Ishikawa (cell line): Measurements from ENCODE around the gene C11orf21.

Experiments
- CEBPB ChIP-seq: IDR thresholded peaks from 2 replicates; pipeline ENCODE4 v1.6.1; 2012
- CREB1 ChIP-seq: IDR thresholded peaks from 2 replicates; pipeline ENCODE4 v1.6.1; 2012; ENCODE audit warnings: low read depth
- EGR1 ChIP-seq: IDR thresholded peaks from 2 replicates; pipeline ENCODE4 v1.6.1; 2012
- EP300 ChIP-seq: IDR thresholded peaks from 2 replicates; pipeline ENCODE4 v1.6.1; 2012; ENCODE audit warnings: borderline replicate concordance
- FOXM1 ChIP-seq: IDR thresholded peaks from 2 replicates; pipeline ENCODE4 v1.6.1; 2012; ENCODE audit warnings: low read depth, borderline replicate concordance
- MAX ChIP-seq: IDR thresholded peaks from 2 replicates; pipeline ENCODE4 v1.6.1; 2012
- NFIC ChIP-seq: IDR thresholded peaks from 2 replicates; pipeline ENCODE4 v1.6.1; 2012
- RAD21 ChIP-seq: IDR thresholded peaks from 2 replicates; pipeline ENCODE4 v1.6.1; 2012; ENCODE audit warnings: low read depth
- REST ChIP-seq: IDR thresholded peaks from 2 replicates; pipeline ENCODE4 v1.6.1; 2012; ENCODE audit warnings: low read depth, mild to moderate bottlenecking
- TAF1 ChIP-seq: IDR thresholded peaks from 2 replicates; pipeline ENCODE4 v1.6.1; 2012; ENCODE audit warnings: low read depth, mild to moderate bottlenecking
- TCF12 ChIP-seq: IDR thresholded peaks from 2 replicates; pipeline ENCODE4 v1.6.1; 2012; ENCODE audit warnings: low read depth
- TEAD4 ChIP-seq: IDR thresholded peaks from 2 replicates; pipeline ENCODE4 v1.6.1; 2012
- USF1 ChIP-seq: IDR thresholded peaks from 2 replicates; pipeline ENCODE4 v1.6.1; 2012
- YY1 ChIP-seq: IDR thresholded peaks from 2 replicates; pipeline ENCODE4 v1.6.1; 2012; ENCODE audit warnings: low read depth
- ZBTB7A ChIP-seq: IDR thresholded peaks from 2 replicates; pipeline ENCODE4 v1.6.1; 2012; ENCODE audit warnings: low read depth

C11orf21 gene

DNA sequence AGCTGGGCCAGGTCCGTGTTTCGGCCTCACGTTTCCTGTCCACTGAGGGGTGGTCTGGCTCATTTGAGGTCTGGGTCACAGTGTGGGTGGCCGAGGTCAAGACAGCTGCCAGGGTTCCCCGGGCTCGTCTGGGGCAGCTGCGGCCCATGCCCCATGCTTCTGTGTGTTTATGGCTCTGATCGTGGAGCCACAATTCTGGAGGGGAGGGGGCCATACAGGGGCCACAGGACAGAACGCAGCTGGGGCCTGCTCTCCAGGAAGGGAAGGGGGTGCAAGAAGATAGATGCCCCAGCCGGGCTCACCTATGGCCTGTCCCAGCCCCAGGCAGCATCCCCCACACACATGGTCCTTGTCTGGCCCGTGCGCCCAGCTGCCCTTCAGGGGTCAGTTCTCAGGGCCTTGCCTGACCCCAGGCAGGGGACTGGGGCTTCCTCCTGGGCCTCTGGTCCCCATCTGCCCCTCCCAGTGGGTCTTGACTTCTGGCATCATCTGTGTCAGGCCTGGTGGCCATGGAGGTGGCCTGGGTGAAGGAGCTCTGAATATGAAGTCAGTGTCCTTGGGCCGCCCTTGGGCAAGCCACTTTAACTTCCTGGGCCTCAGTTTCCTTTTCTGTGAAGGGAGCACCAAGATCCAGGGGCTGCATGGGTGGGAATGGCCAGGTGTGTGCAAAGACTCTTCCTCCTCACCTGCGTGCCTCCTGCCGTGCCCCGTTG, 8.5 kb upstream of the C11orf21 start:
- TF ChIP-seq NFIC (no peak), USF1 (no peak), YY1 (no peak), EP300 (no peak), TCF12 (no peak), TEAD4 (no peak), REST (no peak), CREB1 (no peak), ZBTB7A (no peak), FOXM1 (no peak), RAD21 (no peak), CEBPB (no peak), MAX (no peak), TAF1 (no peak), EGR1 (no peak)

DNA sequence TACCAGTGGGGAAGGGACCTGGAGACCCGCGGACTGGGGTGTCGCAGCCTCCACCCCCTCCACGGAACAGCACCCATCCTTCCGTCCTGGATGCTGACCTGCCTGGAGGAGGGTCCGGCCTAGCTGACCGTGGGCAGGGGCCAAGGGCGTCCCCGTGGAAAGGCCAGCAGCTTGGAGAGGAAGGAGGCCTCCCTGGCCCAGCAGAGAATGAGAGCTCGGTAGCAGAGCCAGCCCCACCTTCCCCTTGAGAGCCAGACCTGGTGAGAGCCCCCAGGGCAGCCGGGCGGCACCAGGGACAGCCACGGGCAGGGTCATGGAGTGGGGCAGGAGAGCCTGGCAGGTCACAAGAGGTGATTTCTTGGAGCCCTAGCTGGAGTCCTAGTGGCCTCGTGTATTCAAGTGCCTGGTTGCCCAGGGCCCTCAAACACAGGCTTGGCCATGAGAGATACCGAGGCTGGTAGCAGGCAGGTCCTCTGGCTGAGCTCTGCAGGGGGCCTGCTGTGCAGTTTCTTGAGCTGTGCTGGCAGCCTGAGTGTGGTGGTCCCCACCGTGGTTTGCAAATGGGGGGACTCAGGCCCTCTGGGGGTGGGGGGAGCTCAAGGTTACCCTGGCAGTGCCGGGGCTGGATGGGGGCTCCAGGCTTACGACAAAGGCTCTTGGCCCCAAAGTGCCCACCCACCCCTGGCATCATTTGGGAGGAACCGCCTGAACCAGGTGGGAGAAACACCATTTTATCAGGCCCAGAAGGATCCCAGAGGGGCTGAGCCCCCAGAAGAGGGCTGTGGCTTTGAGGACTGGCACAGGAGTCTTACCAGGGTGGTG, 7.7 kb upstream of the C11orf21 start:
- TF ChIP-seq MAX (no peak), CREB1 (no peak), ZBTB7A (no peak), FOXM1 (no peak), USF1 (no peak), CEBPB (no peak), REST (no peak), EGR1 (no peak), YY1 (no peak), TAF1 (no peak), TCF12 (no peak), EP300 (no peak), RAD21 (no peak), TEAD4 (no peak), NFIC (no peak)

DNA sequence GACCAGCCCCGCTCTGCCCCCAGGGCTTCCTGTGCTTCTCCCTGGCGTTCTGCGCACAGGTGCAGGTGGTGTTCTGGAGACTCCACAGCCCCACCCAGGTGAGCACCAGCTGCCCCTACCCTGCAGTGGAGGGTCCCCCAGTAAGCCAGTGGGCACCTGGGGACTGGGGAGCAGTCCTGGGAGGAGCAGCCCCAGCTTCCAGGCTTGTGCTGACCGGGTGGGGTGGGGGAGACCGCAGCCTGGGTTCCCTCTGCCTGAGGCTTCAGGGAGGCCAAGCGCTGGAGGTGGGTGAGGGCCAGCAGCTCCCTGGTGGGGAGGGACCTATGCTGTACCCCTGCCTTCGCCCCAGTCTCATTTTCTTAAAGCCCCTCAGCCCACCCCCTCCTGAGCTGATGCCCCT, 7.0 kb upstream of the C11orf21 start:
- TF ChIP-seq EP300, result no peak
- no peak for TF ChIP-seq FOXM1
- no peak for TF ChIP-seq TCF12
- TF ChIP-seq NFIC, result no peak
- TF ChIP-seq RAD21, result no peak
- TF ChIP-seq USF1, result no peak
- TF ChIP-seq EGR1, result no peak

DNA sequence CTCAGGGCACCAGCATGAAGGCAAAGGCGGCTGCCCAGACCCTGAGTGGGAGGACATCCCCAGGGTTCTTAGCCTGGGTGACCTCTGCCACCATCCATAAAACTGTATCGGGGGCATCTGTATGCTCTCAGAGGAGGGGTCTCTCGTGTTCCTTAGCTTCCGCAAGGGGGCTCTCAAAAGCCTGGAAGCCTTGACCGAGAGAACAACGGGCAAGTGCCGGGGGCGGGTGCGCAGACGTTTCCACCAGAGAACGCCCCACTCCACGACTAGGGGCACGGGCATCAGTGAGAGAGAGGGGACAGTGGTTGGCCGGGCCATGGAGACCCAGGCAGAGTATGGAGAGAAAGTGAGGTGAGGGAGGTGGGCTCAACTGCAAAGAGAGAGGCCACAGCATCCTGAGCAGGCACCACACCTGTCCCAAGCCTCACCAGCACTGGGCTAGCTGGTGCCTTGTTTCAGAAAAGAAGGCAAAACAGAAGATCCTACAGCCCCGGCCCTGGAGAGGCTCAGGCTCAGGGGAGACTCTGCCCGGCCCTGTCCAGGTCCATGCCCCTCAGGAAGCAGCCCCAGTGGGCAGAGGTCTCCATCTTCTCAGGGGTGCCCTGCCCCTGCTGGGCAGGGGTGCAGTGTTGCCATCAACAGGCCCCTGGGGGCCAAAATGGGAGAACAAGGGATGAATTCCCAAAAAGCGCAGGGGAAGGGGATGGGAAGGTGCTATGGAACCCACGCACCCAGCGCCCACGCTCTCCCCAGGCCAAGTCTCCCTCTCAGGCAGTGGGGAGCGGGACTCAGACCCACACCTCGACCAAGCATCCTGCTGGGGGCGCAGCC, 6.0 kb upstream of the C11orf21 start:
- no peak for TF ChIP-seq RAD21
- TF ChIP-seq CEBPB, result no peak
- TF ChIP-seq ZBTB7A, result no peak
- no peak for TF ChIP-seq CREB1
- no peak for TF ChIP-seq TEAD4
- TF ChIP-seq EP300, result no peak
- TF ChIP-seq REST, result no peak
- no peak for TF ChIP-seq TAF1
- TF ChIP-seq YY1, result no peak
- no peak for TF ChIP-seq USF1
- no peak for TF ChIP-seq EGR1
- TF ChIP-seq TCF12, result no peak
- no peak for TF ChIP-seq MAX
- no peak for TF ChIP-seq FOXM1
